ENCODE results near the gene MINDY4B.

The MINDY4B gene

DNA sequence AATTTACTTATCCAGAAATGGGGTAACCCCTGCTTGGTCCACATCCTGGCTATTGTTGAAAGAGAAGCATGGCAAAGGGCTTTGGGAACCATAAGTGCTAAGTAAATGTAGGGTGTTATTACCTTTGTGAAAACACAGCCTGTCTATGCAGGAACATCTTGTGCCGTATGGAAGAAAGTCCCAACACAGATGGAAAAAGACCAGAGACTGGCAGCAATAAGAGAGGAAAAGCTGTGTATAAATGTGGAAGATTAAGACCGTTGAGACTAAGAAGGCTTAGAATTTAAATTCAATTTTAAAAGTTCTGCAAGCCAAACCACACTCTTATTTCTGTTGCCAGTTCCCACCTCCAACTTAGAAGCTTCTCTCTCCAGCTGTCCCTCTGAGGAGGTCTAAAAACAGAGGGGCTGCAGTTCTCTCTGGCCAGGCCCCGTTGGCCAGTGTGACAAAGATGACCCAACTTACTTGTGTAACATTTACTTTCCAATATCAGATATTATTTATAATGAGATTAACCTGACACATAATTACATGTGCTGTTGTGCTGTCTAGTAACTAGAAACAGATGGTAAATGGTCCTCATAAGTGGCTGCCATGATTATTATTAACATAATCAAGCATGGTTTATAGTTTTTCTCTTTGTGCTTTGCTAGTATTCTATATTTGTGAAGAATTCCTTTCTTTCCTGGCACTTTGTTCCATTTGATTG is 7.0 kb downstream of the MINDY4B start:
- peaks cover 66% of the 10 kb centered on the region for H3K27me3 ChIP-seq (ENCODE audit: insufficient read depth, low read depth, severe bottlenecking)
- no peaks in the 10 kb centered on the region for H3K36me3 ChIP-seq
- H3K9me3 ChIP-seq (ENCODE audit: severe bottlenecking) = no peaks in the 10 kb centered on the region
- no peak overlapping the region for H3K27ac ChIP-seq
- H3K4me3 ChIP-seq (ENCODE audit: low read depth, low read length) = no peak overlapping the region
- DNase-seq = no peak
- TF ChIP-seq, protein P1, sequence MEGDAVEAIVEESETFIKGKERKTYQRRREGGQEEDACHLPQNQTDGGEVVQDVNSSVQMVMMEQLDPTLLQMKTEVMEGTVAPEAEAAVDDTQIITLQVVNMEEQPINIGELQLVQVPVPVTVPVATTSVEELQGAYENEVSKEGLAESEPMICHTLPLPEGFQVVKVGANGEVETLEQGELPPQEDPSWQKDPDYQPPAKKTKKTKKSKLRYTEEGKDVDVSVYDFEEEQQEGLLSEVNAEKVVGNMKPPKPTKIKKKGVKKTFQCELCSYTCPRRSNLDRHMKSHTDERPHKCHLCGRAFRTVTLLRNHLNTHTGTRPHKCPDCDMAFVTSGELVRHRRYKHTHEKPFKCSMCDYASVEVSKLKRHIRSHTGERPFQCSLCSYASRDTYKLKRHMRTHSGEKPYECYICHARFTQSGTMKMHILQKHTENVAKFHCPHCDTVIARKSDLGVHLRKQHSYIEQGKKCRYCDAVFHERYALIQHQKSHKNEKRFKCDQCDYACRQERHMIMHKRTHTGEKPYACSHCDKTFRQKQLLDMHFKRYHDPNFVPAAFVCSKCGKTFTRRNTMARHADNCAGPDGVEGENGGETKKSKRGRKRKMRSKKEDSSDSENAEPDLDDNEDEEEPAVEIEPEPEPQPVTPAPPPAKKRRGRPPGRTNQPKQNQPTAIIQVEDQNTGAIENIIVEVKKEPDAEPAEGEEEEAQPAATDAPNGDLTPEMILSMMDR (IDR thresholded peaks at IDR 0.05; ENCODE audit: low read depth, low read length) = no peak

DNA sequence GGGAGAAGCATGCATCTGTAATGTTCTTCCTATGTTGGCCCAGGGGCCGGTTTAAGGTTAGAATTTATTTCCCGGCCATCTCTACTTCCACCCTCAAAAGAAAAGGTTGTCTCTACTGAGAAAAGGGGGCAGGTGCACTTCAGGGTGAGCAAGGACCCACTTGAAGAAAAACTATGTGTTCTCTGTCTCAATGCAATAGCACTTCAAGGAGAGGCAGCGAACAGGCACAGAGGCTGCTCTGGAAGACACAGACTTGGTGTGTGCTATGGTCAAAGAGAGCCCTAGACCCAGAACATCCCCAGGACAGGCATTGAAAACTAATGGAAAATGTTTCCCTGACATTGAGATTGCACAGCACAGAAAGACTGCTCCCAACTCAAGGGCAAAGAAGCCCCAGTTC is 7.6 kb downstream of the MINDY4B start:
- DNase-seq = no peak
- Histone ChIP-seq H3K9me3 (ENCODE audit: severe bottlenecking) (no peaks in the 10 kb centered on the region), H3K4me3 (ENCODE audit: low read depth, low read length) (no peak overlapping the region), H3K36me3 (no peaks in the 10 kb centered on the region), H3K27ac (no peak overlapping the region), H3K27me3 (ENCODE audit: insufficient read depth, low read depth, severe bottlenecking) (peaks cover 64% of the 10 kb centered on the region)
- TF ChIP-seq, protein P1 (IDR thresholded peaks at IDR 0.05; ENCODE audit: low read depth, low read length) = no peak

DNA sequence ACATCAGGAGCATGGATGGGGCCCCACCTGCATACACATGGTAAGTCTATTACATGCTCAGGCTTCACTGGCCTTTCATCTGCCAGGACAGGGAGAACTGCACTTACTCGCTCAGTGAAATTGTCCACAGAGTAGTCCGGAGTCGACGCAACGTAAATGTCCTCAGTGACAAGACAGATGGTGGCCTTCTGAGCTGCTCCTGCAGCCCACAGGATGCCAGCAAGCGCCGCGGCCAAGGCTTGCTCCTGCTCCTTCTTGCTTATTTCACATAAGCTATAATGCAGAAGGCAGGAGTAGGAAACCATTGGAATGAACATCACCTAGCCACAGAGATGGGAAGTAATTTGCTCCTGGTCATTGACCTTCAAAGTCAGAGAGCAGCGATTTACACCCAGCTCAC is 14.4 kb downstream of the MINDY4B start:
- TF ChIP-seq, protein P1 (IDR thresholded peaks at IDR 0.05; ENCODE audit: low read depth, low read length) = no peak
- Histone ChIP-seq H3K27me3 (ENCODE audit: insufficient read depth, low read depth, severe bottlenecking) (peaks cover 77% of the 10 kb centered on the region), H3K36me3 (no peaks in the 10 kb centered on the region), H3K4me3 (ENCODE audit: low read depth, low read length) (no peak overlapping the region), H3K9me3 (ENCODE audit: severe bottlenecking) (peaks cover 3% of the 10 kb centered on the region), H3K27ac (no peak overlapping the region)
- DNase-seq = no peak

DNA sequence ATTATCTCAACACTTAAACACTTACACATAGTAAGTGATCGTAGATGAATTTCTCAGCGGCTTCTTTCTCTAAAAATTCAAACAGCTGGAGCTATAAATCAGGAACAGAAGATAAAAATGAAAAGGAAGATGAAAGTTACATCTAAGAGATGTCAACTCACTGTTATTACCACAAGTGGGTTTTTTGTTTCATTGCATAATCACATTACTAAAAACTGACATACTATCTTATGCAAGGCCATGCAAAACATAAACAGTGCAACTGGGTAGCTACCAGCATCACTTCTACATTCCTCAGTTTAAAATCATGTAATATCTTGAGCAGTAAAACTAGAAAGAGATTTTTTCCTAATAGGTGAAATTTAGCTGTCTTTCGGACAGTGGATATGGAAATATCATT is 14.9 kb downstream of the MINDY4B start:
- H3K27me3 ChIP-seq (ENCODE audit: insufficient read depth, low read depth, severe bottlenecking) = peaks cover 78% of the 10 kb centered on the region
- peaks cover 3% of the 10 kb centered on the region for H3K9me3 ChIP-seq (ENCODE audit: severe bottlenecking)
- TF ChIP-seq, protein P1 (IDR thresholded peaks at IDR 0.05; ENCODE audit: low read depth, low read length) = no peak
- no peak overlapping the region for H3K4me3 ChIP-seq (ENCODE audit: low read depth, low read length)
- no peaks in the 10 kb centered on the region for H3K36me3 ChIP-seq
- H3K27ac ChIP-seq = no peak overlapping the region
- no peak for DNase-seq

DNA sequence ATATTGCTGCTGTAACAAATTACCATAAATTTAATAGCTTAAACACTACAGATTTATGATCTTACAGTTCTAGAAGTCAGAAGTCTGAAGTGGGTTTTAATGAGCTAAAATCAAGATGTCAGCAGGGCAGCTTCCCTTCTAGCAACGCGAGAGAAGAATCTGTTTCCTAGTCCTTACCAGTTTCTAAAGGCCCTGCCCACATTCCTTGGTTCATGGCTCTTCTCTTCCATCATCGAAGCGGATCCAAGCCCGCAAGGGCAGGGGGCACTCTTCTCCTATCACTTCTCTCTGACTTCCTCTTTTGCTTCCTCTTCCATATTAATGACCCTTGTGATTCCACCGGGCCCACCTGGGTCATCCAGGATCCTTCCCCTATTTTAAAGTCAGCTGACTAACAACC is 16.1 kb downstream of the MINDY4B start:
- TF ChIP-seq, protein P1 (IDR thresholded peaks at IDR 0.05; ENCODE audit: low read depth, low read length) = no peak
- Histone ChIP-seq H3K27ac (no peak overlapping the region), H3K9me3 (ENCODE audit: severe bottlenecking) (peaks cover 3% of the 10 kb centered on the region), H3K4me3 (ENCODE audit: low read depth, low read length) (no peak overlapping the region), H3K36me3 (no peaks in the 10 kb centered on the region), H3K27me3 (ENCODE audit: insufficient read depth, low read depth, severe bottlenecking) (peaks cover 69% of the 10 kb centered on the region)
- no peak for DNase-seq

DNA sequence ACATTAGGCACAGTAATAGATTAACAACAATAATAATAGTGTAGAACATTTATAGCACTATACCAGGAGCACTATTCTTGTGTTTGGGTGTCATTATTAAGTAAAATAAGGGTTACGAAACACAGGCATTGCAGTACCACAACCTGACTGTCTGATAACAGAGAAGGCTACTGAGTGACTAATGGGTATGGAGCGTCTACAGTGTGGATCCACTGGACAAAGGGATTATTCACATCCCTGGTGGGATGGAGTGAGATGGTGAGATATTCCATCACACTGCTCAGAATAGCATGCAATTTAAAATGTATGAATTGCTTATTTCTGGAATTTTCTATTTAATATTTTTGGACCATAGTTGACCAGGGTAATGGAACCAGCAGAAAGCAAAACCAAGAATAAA is 18.2 kb downstream of the MINDY4B start:
- no peaks in the 10 kb centered on the region for H3K36me3 ChIP-seq
- H3K4me3 ChIP-seq (ENCODE audit: low read depth, low read length) = no peak overlapping the region
- no peak for DNase-seq
- peaks cover 3% of the 10 kb centered on the region for H3K9me3 ChIP-seq (ENCODE audit: severe bottlenecking)
- peaks cover 60% of the 10 kb centered on the region for H3K27me3 ChIP-seq (ENCODE audit: insufficient read depth, low read depth, severe bottlenecking)
- TF ChIP-seq, protein P1 (IDR thresholded peaks at IDR 0.05; ENCODE audit: low read depth, low read length) = no peak
- H3K27ac ChIP-seq = no peak overlapping the region
